Esophagus squamous epithelium (tissue), 5 donors: ENCODE results near the gene CAMK2D. TPM values are rescaled to one million over a fixed set of nuclear protein-coding genes. Genes with fewer than 3 reads are reported as not detected.

ENCODE experiments used
- DNase-seq: peaks from one replicate; lab custom pipeline; 2025; lab: John Stamatoyannopoulos, UW
- H3K27ac ChIP-seq, 4 donors: fragments of 200-600 bp; sonication (generic); one replicate each; pipeline ENCODE4 v1.5.1; 2016 to 2019; ENCODE audit warnings: mild to moderate bottlenecking in 1 of 4
- H3K27me3 ChIP-seq, 4 donors: fragments of 200-600 bp; sonication (generic); 1 replicate in 3 of 4; 2 replicates in 1 of 4; pipeline versions ENCODE4 v1.5.1 to v1.6.0; 2017 to 2021; ENCODE audit warnings: antibody characterized with exemption in 1 of 4
- H3K36me3 ChIP-seq, 3 donors: fragments of 200-600 bp; sonication (generic); one replicate each; pipeline ENCODE4 v1.5.1; 2016 to 2019
- H3K4me1 ChIP-seq, 3 donors: fragments of 200-600 bp; sonication (generic); one replicate each; pipeline ENCODE4 v1.5.1; 2017 to 2019
- H3K4me3 ChIP-seq, 4 donors: fragments of 200-600 bp; sonication (generic); 1 replicate in 3 of 4; 2 replicates in 1 of 4; pipeline ENCODE4 v1.5.1; 2016 to 2019; ENCODE audit warnings: mild to moderate bottlenecking in 2 of 4, moderate library complexity in 1 of 4
- H3K9me3 ChIP-seq, 3 donors: fragments of 200-600 bp; sonication (generic); one replicate each; pipeline ENCODE4 v1.5.1; 2016 to 2019
- POLR2A ChIP-seq, 4 donors: fragments of 450-650 bp; IDR thresholded peaks; one replicate each; pipeline ENCODE4 v1.6.1; 2017; ENCODE audit warnings: antibody characterized with exemption in 4 of 4, mild to moderate bottlenecking in 4 of 4, moderate library complexity in 3 of 4
- WGBS, 2 donors: methylation state at CpG; one replicate each; pipeline ENCODE4 v1.1.5; 2018; 5-methylcytosine and 5-hydroxymethylcytosine counted together
- intact Hi-C: fragments of 100-400 bp; cut with DNase I; formaldehyde crosslinking; loops from one replicate; pipeline ENCODE4 v1.15.0; 2022
- total RNA-seq, 4 donors: library from RNA; depleted of rRNA; stranded (reverse); fragments of >200 nt; gene quantifications; one replicate each; pipeline ENCODE4 v1.1.0, GENCODE V29; 2016
- TF ChIP-seq, protein P1 (sequence below), 6 experiments: fragments of 450-650 bp in 4 of 6; fragments of 200-600 bp in 2 of 6; sonication (generic) in 2 of 6; IDR thresholded peaks; one replicate each; pipeline ENCODE4 v1.5.1; 2016 to 2019; ENCODE audit warnings: antibody characterized with exemption in 6 of 6, mild to moderate bottlenecking in 4 of 6, moderate library complexity in 4 of 6
- donor health status: DM: yes; HTN: yes; CAD: no.

The CAMK2D gene
- total RNA-seq, 4 donors from 2014 or later: 30.7 to 47.7 (median 38.2) TPM

DNA sequence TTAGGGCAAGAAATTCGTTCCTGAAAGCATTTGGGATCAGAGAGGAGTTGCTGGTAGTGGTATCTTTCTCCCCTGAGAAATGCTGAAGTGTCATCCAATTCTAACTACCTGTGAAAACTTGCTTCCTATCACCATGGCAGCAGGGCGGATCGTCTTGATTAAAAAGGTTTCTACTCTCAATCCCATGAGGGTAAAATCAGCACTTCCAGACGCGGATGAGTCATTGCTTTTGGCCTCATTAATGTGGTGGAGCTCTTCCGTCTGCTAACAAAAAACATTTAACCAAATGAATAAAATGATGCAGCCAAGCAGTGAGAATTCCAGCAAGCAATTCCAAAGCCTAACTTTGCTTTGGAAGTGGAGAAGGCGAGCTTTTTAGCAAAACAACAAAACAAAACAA is 325.6 kb downstream of the CAMK2D start:
- H3K4me3 ChIP-seq: peak overlapping the region in 1 of 4 donors; percentile 22
- H3K27me3 ChIP-seq: no peaks in the 10 kb centered on the region
- TF ChIP-seq, protein P1, sequence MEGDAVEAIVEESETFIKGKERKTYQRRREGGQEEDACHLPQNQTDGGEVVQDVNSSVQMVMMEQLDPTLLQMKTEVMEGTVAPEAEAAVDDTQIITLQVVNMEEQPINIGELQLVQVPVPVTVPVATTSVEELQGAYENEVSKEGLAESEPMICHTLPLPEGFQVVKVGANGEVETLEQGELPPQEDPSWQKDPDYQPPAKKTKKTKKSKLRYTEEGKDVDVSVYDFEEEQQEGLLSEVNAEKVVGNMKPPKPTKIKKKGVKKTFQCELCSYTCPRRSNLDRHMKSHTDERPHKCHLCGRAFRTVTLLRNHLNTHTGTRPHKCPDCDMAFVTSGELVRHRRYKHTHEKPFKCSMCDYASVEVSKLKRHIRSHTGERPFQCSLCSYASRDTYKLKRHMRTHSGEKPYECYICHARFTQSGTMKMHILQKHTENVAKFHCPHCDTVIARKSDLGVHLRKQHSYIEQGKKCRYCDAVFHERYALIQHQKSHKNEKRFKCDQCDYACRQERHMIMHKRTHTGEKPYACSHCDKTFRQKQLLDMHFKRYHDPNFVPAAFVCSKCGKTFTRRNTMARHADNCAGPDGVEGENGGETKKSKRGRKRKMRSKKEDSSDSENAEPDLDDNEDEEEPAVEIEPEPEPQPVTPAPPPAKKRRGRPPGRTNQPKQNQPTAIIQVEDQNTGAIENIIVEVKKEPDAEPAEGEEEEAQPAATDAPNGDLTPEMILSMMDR (IDR thresholded peaks at IDR 0.05): no peak
- TF ChIP-seq POLR2A (IDR thresholded peaks at IDR 0.05): no peak
- H3K36me3 ChIP-seq: no peaks in the 10 kb centered on the region
- WGBS, 2 donors: 7 to 16% methylated on average over 7 of the region's 7 CpGs
- H3K4me1 ChIP-seq: peaks cover 4 to 44% (median 31%) of the 10 kb centered on the region in 3 donors
- no peak for DNase-seq
- intact Hi-C loops: no loop called here
- H3K27ac ChIP-seq: peak overlapping the region; percentile 3 to 79 (median 72)
- no peaks in the 10 kb centered on the region for H3K9me3 ChIP-seq

DNA sequence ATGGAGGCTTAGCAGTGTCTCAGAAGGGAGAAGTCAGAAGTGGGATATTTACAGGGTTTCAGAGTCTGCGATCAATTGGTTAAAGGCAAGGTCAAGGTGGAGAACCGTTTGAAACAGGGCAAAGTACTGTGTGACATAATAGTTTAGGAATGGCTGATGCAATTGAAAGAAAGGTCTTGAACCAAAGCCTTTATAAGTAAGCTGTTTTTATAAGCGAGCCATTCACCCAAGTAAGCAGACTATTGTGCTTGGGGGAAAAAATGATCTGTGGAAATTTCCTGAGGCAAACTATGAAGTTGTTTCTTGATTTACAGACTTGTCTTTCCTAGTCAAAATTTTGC is 327.3 kb downstream of the CAMK2D start:
- no peak for DNase-seq
- Histone ChIP-seq H3K27ac (no peak overlapping the region), H3K4me1 (peaks cover 4 to 48% (median 31%) of the 10 kb centered on the region in 3 donors), H3K36me3 (no peaks in the 10 kb centered on the region), H3K9me3 (no peaks in the 10 kb centered on the region), H3K27me3 (no peaks in the 10 kb centered on the region), H3K4me3 (no peak overlapping the region)
- intact Hi-C loops: no loop called here
- 54 to 59% methylated on average over 3 of the region's 3 CpGs for WGBS, 2 donors
- TF ChIP-seq POLR2A (IDR thresholded peaks at IDR 0.05): no peak
- TF ChIP-seq, protein P1 (IDR thresholded peaks at IDR 0.05): no peak

DNA sequence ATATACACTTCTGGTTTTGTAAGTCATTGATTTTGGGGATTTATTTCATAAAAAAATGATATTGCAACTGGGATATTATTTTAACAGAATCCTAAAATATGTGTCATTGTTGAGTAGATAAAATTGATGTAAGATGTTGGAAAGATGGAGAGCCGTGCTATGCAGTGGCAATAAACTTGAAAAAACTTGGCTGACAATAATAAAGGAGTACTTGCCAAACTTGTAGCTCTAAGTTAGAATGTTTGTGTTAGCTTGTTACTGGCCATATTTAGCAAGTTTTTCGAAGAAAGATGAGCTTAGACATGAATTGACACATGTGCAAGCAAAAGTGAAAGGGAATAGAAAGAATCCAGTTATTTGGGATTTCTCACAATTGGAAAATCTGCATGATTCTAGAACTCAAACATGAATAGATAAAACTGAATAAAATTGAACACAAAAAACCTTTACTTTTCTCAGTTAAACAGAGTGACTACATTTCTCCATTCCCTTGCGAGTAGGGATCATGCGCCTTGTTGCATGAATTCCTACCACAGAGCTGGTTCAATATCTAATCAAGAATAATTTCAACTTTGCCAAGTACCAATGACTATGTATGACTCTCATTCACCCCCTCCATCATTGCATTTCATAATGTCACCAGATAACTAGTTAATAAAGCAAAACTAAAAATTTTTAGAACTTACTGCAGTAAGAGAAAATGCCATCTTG is 327.8 kb downstream of the CAMK2D start:
- TF ChIP-seq POLR2A (IDR thresholded peaks at IDR 0.05): no peak
- TF ChIP-seq, protein P1 (IDR thresholded peaks at IDR 0.05): no peak
- Histone ChIP-seq H3K4me1 (peaks cover 4 to 48% (median 31%) of the 10 kb centered on the region in 3 donors), H3K36me3 (no peaks in the 10 kb centered on the region), H3K9me3 (no peaks in the 10 kb centered on the region), H3K27me3 (no peaks in the 10 kb centered on the region), H3K4me3 (no peak overlapping the region), H3K27ac (no peak overlapping the region)
- no peak for DNase-seq
- WGBS, 2 donors: 52 to 66% methylated on average over 4 of the region's 4 CpGs
- intact Hi-C loops: no loop called here

DNA sequence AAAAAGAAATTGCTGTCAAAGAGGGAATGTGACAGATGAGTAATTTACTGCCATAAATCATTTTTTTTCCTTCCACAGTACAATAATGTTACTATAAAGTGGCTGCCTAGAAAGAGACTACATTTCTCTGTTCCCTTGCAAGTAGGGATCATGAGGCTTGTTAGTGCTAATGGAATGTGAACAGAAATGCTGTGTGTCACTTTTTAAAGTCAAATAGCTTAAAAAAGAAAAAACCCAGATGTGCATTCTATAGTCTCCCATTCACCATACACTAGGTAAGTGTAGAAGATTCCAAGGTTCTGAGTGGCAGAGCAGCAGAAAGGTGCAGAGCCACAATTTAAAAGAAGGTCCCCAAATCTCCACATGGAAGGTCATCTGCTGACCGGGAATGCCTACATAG is 328.4 kb downstream of the CAMK2D start:
- no peak for DNase-seq
- 81 to 90% methylated on average over 1 of the region's 1 CpG for WGBS, 2 donors
- Histone ChIP-seq H3K4me1 (peaks cover 4 to 48% (median 31%) of the 10 kb centered on the region in 3 donors), H3K27me3 (no peaks in the 10 kb centered on the region), H3K27ac (no peak overlapping the region), H3K36me3 (no peaks in the 10 kb centered on the region), H3K4me3 (no peak overlapping the region), H3K9me3 (no peaks in the 10 kb centered on the region)
- intact Hi-C loops: no loop called here
- TF ChIP-seq POLR2A (IDR thresholded peaks at IDR 0.05): no peak
- TF ChIP-seq, protein P1 (IDR thresholded peaks at IDR 0.05): no peak

GRCh38 chr4:113423631-113424030 is 337.9 kb downstream of the CAMK2D start:
- Histone ChIP-seq H3K27ac (no peak overlapping the region), H3K4me3 (no peak overlapping the region), H3K36me3 (no peaks in the 10 kb centered on the region), H3K9me3 (peaks cover 0 to 8% (median 0%) of the 10 kb centered on the region in 3 donors), H3K4me1 (no peaks in the 10 kb centered on the region), H3K27me3 (no peaks in the 10 kb centered on the region)
- 39 to 62% methylated on average over 1 of the region's 1 CpG for WGBS, 2 donors
- DNase-seq: no peak
- no peak for TF ChIP-seq POLR2A (IDR thresholded peaks at IDR 0.05)
- intact Hi-C loops: no loop called here
